Measurements from ENCODE around the gene DIP2B. TPM values are rescaled to one million over a fixed set of nuclear protein-coding genes. Genes with fewer than 3 reads are reported as not detected.

The DIP2B gene
- polyA plus RNA-seq, 3 donors, result 23.1 to 24.1 (median 23.4) TPM

DNA sequence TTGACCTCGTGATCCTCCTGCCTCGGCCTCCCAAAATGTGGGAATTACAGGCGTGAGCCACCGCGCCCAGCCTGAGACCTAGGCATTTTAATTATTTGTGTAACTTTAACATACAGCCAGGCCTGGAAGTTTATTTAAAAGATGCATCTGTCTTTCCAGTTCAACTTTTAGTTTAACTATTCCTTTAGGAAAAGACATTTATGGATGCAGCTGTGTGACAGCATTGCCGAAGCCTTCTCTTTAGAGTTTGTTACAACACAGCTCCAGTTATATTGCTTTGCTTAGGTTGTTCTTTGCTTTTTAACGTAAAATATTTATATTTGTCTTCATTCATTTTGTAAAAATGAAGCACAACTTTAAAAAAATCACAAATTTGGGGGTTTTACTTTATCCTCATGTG is 67.0 kb downstream of the DIP2B start:
- DNase-seq (ENCODE audit: low read depth in 3 of 3, low spot score in 2 of 3), result no peak

- DNase-seq (ENCODE audit: low read depth in 3 of 3, low spot score in 2 of 3), result no peak
These were observed 67.5 kb downstream of the DIP2B start for GRCh38 chr12:50572287-50572686.

GRCh38 chr12:50572760-50573159 is 68.0 kb downstream of the DIP2B start:
- DNase-seq (ENCODE audit: low read depth in 3 of 3, low spot score in 2 of 3), result no peak

DNA sequence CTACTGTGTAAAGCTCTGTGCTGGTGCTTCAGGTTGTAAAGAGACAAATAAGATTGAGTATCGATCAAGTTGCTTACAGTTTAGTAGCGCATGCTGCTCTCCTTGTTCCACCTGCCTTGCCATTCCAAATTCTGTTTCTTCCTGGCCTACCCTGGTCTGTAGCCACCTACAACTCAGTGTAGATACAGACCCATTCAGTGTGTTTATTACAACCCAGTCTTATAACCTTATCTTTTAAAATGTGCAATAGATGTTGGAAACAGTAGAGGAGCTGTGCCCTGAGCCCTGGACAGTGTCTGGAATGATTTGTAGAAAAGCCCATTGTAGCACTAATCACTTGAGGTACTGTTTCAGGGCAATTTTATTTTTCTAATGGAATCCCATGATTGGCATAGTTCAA is 68.5 kb downstream of the DIP2B start:
- DNase-seq (ENCODE audit: low read depth in 3 of 3, low spot score in 2 of 3), result no peak

GRCh38 chr12:50574601-50575348 is 70.0 kb downstream of the DIP2B start:
- no peak for DNase-seq (ENCODE audit: low read depth in 3 of 3, low spot score in 2 of 3)

DNA sequence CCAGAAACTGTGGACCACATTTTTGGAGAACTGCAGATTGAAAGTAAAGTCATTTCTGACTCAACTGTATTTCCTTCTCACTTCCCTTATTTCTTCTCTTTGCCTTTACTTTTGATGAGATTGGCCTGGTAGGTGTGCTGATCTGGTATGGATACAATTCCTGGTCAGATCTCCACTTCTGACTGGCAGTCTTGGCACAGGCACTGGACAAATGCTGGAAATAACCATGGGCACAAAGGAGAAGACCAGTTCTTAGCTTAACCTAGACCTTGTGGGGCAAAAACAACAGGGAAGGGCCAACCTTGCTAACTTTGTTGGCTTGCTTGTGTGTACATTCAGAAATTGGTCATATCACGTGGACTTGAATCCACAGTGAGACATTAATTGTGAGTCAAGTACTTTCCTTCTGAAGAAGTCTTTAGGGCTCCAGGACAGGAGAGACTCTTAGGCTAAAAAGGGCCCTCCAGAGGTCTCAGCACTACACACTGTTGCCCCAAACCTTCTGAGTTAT is 75.0 kb downstream of the DIP2B start:
- no peak for DNase-seq (ENCODE audit: low read depth in 3 of 3, low spot score in 2 of 3)

DNA sequence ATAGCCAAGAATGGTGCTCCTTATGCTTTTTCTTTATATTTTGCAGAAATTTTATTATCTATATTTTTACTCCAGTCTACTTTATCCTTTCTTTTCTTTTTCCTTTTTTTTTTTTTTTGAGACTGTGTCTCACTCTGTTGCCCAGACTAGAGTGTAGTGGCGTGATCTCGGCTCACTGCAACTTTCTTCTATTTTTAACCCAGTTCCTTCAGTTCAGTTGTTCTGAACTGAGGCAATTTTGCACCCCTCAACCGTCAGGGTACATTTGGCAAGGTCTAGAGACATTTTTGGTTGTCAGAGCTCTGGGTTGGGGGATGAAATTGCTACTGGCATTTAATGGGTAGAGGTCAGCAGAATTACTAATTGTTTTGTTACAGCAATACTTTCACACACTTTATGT is 75.7 kb downstream of the DIP2B start:
- DNase-seq (ENCODE audit: low read depth in 3 of 3, low spot score in 2 of 3), result no peak

DNA sequence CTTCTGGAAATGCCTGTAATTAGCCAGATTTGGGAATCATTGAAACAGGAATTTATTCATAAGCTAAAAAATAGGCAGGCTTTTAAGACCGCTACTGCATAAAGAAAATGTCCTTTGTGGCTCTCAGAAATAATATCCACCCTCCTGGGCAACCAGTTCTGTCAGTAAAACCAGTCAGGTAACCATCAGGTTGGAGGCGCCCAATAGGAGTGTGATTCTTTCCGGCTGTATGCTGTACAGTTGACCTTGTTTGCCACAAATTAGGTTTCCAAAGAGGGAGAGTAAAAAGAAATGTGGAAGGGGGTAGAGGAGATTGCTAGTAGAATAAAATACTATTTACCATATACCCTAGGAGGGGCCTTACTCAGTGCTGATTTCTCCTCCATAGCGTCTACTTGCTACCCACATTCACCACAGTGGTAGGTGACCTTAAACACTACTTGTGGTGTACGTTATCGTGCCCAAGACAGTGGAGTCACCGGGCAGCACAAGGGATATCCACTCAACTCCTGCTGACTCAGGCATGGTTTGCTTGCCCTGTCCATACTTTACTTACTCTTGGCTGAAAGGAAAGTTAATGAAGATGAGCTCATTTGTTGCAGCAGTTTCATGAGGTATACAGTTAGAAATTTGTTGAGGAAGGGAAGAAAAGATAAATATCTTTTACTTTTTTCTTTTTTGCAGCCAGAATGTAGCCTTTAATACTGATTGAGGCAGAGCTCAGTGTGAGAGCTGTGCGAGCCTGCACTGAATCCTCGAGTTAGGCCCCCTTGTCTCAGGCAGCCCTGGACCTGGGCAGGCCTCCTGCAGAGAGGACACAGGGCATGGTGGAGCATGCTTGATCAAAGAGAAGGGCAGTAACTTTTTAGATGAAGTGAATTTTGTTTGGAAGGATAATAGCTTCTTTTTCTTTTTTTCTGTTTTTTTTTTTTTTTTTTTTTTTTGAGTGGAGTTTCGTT is 76.7 kb downstream of the DIP2B start:
- no peak for DNase-seq (ENCODE audit: low read depth in 3 of 3, low spot score in 2 of 3)

GRCh38 chr12:50584135-50584534 is 79.3 kb downstream of the DIP2B start:
- DNase-seq (ENCODE audit: low read depth in 3 of 3, low spot score in 2 of 3), result no peak

- no peak for DNase-seq (ENCODE audit: low read depth in 3 of 3, low spot score in 2 of 3)
These were observed 85.1 kb downstream of the DIP2B start for GRCh38 chr12:50589650-50590435.

DNA sequence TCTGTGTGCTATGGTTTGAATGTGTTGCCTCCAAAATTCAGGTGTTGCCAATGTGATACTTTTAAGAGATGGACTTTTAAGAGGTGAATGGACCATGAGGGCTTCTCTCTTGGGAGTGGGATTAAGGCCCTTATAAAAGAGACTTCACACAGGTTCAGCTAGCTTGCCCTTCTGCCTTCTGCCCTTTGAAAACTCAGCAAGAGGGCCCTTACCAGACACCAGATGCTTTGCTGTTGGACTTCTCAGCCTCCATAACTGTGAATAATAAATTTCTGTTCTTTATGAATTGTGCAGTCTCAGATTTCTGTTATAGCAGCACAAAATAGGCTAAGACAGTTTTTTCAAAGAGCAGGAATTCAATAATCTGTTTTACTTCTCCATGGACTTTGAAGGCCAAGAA is 86.1 kb downstream of the DIP2B start:
- DNase-seq (ENCODE audit: low read depth in 3 of 3, low spot score in 2 of 3), result no peak

GRCh38 chr12:50595667-50596066 is 90.9 kb downstream of the DIP2B start:
- no peak for DNase-seq (ENCODE audit: low read depth in 3 of 3, low spot score in 2 of 3)

- no peak for DNase-seq (ENCODE audit: low read depth in 3 of 3, low spot score in 2 of 3)
These were observed 92.7 kb downstream of the DIP2B start for GRCh38 chr12:50597200-50598195.

GRCh38 chr12:50598321-50598862 is 93.6 kb downstream of the DIP2B start:
- DNase-seq (ENCODE audit: low read depth in 3 of 3, low spot score in 2 of 3), result no peak

- no peak for DNase-seq (ENCODE audit: low read depth in 3 of 3, low spot score in 2 of 3)
These were observed 94.7 kb downstream of the DIP2B start for GRCh38 chr12:50599366-50600095.

DNA sequence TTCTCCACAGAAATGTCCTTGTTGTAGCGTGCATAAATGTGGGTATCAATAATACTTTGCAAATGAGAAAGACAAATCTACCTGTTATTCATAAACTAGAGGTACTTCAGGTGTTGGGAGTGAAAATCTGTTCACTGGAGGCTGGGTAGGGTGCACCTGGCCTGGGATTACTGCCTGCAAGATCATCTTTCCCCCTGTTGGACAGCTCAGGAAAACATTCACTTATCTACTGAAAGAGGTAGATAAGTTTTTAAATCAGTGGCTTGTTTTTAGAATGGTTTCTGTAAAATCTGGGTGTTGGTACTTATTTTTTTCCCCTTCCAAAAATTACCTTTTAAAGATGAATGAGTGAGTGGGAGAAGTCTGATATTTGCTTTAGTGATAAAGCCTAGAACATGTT is 95.6 kb downstream of the DIP2B start:
- no peak for DNase-seq (ENCODE audit: low read depth in 3 of 3, low spot score in 2 of 3)

DNA sequence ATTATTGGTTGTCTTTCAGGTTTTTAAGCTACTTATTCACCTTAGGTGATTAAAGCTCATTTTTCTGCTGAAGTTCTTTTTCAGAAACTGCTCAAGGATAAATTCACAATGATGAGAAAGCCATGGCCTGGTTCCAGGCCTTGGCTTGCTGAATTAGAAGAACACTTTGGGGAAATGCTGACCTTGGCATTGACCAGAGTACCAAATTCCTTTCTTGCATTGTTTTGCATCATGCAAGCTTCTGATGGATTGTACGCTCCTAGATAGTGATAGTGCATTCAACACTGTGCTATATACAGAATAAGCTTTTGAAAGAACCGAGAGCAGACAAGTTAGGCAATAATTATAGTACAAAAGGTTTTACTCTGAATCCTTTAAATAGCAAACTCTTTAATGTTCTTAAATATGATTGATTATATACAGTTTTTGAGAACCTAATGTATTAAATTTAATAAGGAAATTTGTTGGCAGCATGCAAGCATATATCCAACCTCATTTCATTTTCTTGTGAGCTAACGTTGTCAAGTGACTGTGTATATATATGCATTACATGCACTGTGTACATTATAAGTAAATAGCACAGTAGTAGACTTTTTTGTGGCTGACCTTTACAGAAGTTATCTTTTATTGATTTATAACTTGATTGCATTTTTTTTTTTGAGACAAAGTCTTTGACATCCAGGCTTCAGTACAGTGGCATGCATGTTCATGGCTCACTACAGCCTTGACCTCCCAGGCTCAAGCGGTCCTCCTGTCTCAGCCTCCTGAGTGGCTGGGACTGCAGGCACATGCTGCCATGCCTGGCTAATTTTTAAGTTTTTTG is 99.2 kb downstream of the DIP2B start:
- no peak for DNase-seq (ENCODE audit: low read depth in 3 of 3, low spot score in 2 of 3)

GRCh38 chr12:50604640-50604920 is 99.8 kb downstream of the DIP2B start:
- no peak for DNase-seq (ENCODE audit: low read depth in 3 of 3, low spot score in 2 of 3)
